HG03139 (cell line): Measurements from ENCODE around the gene RDH11.
"Not testable (repeated sequence)": the region's sequence is repeated elsewhere in the genome, so short reads cannot be mapped to it uniquely, and the experiment has no call there.

ENCODE experiments used
- ATAC-seq: cut with Tn5 transposase; IDR thresholded peaks from one replicate; pipeline ENCODE4 v1.9.1; 2021; ENCODE audit not compliant: unreplicated experiment

RDH11 gene

DNA sequence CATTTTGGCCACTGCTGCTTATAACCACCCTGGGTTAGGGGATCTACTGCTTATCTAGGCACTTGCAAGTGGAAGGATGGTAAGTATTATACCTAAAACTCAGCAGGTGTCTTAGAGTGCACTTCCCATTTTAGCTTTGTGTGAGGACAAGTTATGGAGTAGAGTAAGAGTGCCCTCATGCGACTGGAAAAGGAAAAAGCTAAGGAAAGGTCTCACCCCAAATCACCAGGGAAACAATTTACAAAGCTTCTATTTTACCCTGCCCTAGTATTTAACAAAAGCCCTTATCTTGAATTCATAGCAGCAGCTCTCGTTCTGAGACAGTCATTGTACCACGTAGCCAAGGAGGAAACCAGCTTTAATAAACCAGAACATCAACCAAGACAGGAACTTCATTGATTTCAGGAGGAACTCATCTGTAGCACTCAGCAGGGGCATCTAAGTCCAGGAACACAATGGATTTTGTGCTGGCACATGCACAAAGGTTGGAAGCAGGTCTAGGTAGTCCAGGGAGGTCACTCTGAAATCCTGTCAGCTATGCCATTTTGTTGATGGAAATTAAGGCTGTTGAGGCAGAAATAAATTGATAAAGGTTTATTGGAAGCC, 9.0 kb upstream of the RDH11 start:
- no peak for ATAC-seq

- no peak for ATAC-seq
These were observed 8.4 kb upstream of the RDH11 start for GRCh38 chr14:67703997-67704396.

DNA sequence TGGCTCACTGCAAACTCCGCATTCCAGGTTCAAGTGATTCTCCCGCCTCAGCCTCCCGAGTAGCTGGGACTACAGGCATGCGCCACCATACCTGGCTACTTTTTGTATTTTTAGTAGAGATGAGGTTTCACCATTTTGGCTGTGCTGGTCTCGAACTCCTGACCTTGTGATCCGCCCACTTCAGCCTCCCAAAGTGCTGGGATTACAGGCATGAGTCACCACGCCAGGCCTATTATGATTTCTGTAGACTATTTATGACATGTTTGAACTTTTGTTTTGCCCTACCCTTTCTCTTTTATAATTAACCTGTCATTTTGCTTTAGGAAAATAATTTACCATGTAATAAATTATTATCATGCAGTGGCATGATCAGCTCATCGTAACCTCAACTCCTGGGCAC, 5.9 kb upstream of the RDH11 start, which contains the start of gene RDH12:
Gene RDH12, plus strand, starts transcription at position 395 of the 400 bp plus-strand sequence. CDS start 20,757 bp downstream, outside the sequence.
- ATAC-seq: not testable (repeated sequence)

DNA sequence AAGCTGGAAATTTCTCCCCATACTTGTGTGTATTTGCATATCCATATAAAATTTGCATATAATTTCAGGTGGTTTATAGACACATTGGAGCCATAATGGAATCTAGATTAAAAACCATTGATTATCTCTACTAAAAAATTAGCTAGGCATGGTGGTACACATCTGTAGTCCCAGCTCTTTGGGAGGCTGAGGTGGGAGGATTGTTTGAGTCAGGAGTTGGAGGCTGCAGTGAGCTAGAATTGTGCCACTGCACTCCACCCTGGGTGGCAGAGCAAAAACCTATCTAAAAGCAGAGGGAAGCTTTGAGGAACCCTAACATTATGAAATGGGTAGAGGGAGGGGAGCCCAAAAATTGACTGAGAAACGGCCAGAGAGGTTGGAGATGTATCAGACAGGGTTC, 2.6 kb upstream of the RDH11 start:
- no peak for ATAC-seq

DNA sequence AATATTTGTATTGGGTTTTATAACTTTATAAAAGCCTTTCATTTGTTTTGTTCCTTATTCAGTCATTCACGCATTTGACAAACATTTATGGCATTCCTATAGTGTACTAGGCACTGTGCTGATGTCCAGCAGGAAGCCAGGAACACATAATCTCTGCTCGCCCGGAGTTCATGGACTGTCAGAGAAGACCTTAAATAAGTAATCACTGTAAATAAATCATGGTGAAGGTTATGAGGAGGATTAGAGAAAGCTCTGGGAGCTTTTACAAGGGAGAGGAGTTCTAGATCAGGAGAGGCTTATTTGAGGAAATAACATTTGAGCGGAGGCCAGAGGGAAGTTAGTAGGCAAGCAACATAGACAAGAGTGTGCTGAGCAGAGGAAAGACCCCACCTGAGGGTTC, 1.4 kb upstream of the RDH11 start:
- ATAC-seq: no peak

GRCh38 chr14:67694791-67695393, 672 bp downstream of the RDH11 start:
- peak; percentile 90 for ATAC-seq

- no peak for ATAC-seq
These were observed 5.6 kb downstream of the RDH11 start for GRCh38 chr14:67690011-67690410.

DNA sequence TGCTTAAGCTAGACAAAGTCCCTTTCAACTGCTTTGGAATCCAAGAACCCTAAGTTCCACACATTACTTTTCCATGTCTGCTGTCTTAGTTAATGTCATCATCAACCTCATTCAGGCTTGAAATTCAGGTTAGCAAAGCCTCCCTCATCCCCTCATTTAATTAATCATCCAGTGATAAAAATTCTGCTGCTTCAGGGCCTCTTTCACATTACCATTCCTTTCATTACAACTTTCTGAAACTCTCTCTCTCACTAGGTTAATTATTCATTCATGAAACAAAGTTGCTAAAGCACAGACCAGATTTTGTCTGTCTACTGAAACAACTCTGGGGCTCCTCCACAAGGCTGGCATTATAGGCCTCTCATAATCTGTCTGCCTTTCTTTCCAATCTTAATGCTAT, 11.7 kb downstream of the RDH11 start:
- ATAC-seq: no peak

DNA sequence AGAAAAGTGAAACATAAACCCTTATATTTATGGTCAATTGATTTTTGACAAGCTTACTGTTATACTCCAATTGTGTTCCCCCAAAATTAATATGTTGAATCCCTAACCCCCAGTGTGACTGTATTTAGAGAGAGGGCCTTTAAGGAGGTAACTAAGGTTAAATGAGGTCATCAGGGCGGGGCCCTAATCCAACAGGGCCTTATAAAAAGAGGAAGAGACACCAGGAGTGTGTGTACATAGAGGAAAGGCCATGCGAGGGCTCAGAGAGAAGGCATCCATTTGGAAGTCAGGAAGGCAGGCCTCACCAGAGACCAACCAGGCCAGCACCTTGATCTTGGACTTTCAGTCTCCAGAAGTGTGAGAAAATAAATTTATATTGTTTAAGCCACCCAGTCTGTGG, 14.6 kb downstream of the RDH11 start:
- ATAC-seq: no peak

DNA sequence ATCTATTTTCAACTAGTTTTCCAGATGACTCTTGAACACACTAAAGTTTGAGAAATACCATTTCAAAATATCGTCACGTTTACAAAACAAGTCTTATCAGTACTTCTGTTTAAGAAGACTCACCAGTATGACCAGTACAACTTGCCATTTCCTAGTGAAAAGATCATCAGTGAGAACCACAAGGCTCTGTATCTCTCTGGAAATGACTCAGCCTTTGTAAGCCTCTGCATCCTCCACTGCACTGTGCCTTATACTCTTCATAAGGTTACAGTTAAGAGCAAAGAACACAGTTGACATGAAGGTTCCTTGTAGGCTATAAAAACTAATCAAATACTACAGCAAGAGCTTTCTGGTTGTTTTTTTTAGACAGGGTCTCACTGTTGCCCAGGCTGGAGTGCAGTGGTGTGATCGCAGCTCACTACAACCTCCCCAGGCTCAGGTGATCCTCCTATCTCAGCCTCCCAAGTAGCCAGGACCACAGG, 15.4 kb downstream of the RDH11 start:
- ATAC-seq: peak; percentile 71

DNA sequence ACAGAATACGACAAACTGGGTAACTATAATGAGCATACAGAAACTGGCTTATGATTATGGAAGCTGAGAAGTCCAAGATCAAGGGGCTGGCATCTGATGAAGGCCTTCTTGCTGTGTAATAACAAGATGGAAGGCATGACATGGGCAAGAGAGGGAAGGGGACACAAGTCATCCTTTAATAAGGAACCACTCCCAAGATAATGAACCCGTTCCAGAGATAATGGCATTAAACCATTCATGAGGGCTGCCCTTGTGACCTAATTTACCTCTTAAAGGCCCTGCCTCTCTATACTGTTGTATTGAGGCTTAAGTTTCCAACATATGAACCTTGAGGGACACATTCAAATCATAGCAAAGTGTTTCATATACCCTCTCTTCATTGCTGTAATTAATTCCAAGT, 16.6 kb downstream of the RDH11 start:
- ATAC-seq: no peak

DNA sequence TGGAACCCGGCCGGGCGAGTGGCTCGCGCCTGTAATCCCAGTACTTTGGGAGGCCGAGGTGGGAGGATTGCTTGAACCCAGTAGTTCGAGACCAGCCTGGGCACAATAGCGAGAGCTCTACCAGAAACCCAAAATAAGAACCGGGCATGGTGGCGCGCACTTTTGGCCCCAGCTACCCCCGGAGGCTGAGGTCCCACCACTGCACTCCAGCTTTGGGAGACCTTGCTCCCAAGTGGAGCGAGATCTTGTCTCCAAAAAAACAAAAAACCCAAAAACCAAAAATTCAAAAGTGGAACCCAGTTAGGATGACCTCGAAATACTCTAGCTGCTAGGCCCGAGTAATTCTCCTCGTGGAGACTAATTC, 20.4 kb downstream of the RDH11 start:
- no peak for ATAC-seq

- peak; percentile 73 for ATAC-seq
These were observed 20.9 kb downstream of the RDH11 start, which contains the start of gene VTI1B for GRCh38 chr14:67674480-67675218. Gene VTI1B, minus strand, starts transcription at chr14:67674632. Its CDS starts 143 bp downstream, at chr14:67674489.

DNA sequence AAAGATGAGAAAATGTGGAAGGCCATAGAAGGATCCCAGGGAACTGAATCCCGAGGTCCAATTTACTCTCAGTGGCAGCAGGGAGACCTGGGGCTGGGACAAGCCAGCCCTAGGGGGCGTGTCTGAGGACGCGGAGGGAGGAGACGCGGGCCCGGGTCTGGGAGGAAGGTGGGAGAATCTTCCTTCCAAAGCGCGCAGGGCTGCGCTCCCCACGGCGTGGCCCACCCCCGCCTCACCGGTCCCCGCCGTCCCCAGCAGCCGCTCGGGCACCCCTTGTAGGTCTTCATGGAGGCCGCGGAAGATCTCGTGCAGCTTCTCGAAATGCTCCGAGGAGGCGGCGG, 21.5 kb downstream of the RDH11 start:
- ATAC-seq: peak; percentile 39

DNA sequence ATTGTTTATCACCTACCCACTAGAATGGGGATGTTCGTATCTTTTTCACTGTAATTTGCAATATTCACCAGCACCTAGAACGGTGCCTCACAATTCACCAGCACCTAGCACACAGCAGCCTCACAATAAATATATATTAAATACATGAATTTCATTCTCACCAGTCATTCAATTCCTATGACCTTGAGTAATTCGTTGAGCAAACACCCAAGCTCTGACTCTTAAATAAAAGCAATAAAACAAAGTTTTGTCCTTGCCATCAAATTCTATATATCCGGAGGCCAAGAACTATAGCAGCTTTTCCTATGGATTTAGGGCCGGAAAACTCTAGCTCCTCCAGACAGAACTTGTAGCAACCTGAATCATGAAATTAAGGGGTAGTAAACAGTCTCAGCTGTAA, 22.1 kb downstream of the RDH11 start:
- ATAC-seq: no peak

DNA sequence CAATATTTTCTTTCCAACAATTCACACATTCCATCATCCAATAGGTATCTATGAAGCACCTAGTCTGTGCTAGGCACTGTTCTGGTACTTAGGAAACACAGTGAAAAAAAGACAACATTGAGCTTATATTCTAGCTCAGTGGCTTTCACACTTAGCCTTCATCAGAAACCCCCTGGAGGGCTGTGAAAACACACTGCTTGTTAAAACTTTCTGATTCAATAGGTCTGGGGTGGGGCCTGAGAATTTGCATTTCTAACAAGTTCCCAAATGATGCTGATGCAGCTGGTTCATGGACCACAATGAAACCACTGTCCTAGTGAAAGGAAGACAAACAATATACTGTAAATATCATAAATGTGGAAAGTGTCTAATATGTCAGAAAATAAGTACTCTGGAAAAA, 27.0 kb downstream of the RDH11 start:
- ATAC-seq: no peak

- no peak for ATAC-seq
These were observed 28.7 kb downstream of the RDH11 start for GRCh38 chr14:67666750-67667449.

GRCh38 chr14:67665868-67666267, 29.7 kb downstream of the RDH11 start:
- ATAC-seq: no peak

DNA sequence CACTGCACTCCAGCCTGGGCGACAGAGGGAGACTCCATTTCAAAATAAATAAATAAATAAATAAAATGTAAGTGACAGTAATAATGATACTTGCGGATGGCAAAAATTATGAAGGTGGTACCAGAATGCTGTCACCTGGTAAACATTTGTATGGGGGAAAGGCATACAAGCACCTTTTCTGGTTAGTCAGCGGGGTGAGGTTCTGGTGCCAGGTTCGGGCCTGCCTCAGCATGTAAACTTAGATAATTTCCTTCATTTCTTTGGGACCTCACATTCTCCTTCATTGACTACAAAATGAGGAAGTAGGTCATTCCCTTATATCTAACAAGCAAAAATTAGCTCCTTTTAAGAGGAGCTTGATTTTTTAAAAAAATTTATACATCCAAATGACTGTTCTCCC, 31.9 kb downstream of the RDH11 start:
- ATAC-seq: no peak

DNA sequence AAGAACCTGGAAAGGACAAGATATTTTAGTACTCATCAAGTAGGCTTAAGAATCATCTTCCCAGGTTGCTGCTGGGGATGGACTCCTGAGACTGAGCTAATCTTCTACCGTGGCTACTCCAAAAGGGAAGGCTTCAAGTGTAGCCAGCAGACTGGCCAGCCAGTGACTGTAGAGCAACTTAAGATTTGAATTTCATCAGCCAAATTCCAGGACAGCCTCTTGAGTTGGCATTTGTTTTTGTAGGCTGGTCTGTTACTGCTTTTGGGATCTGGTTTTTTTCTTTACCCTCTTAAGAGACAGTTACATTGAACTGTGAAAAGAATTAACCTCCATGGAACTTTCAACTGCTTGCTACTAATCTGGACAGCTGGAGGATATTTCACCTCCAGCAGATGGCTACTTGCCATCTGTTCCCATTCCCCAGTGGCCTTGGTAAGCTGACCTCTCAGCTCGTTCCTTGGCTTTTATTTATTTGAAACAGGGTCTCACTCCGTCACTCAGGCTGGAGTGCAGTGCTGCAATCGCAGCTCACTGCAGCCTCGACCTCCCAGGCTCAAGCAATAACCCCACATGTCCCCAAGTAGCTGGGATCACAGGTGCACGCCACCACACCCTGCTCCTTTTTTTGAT, 41.8 kb downstream of the RDH11 start:
- ATAC-seq: no peak

DNA sequence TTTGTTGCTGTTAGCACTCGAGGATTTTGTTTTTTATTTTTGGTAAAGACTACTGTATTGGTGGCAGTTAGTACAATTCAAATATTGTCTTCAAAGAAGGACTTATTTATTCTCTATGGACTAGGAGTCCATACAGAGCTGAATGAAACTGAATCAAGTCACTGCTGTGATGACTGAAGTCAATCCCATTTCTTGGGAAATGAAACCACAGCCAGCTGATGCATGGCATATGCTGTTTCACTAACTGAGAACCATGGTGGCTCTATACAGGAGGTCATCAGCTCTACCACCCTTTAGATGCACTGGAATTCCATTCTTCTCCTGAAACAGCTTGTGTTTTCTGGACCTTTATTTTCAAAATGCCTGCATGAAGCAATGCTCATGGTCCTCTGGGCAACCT, 43.4 kb downstream of the RDH11 start:
- no peak for ATAC-seq
